Breast epithelium (tissue), 4 donors: Measurements from ENCODE around the gene CYP46A1. TPM values are rescaled to one million over a fixed set of nuclear protein-coding genes. Genes with fewer than 3 reads are reported as not detected.
"Not testable (repeated sequence)": the region's sequence is repeated elsewhere in the genome, so short reads cannot be mapped to it uniquely, and the experiment has no call there.

Experiments
- DNase-seq, 2 donors: peaks; one replicate each; pipeline ENCODE4 v3.0.0-alpha.2; 2019; ENCODE audit warnings: low spot score in 2 of 2
- H3K27ac ChIP-seq, 2 donors: fragments of 200-600 bp; sonication (generic) in 1 of 2; one replicate each; pipeline ENCODE4 v1.5.1; 2016 to 2019; ENCODE audit warnings: mild to moderate bottlenecking in 1 of 2
- H3K27me3 ChIP-seq, 2 donors: fragments of 200-600 bp; sonication (generic) in 1 of 2; one replicate each; pipeline versions ENCODE4 v1.5.1 to v1.6.0; 2017 to 2019; ENCODE audit warnings: control low read depth in 1 of 2, mild to moderate bottlenecking in 1 of 2
- H3K36me3 ChIP-seq: fragments of 200-600 bp; one replicate; pipeline ENCODE4 v1.5.1; 2019
- H3K4me1 ChIP-seq, 2 donors: fragments of 200-600 bp; sonication (generic); one replicate each; pipeline ENCODE4 v1.5.1; 2016 to 2019; ENCODE audit warnings: control low read depth in 1 of 2
- H3K4me3 ChIP-seq, 3 donors: fragments of 200-600 bp; sonication (generic); 1 replicate in 2 of 3; 2 replicates in 1 of 3; pipeline ENCODE4 v1.5.1; 2016 to 2019; ENCODE audit warnings: mild to moderate bottlenecking in 3 of 3, moderate library complexity in 2 of 3
- H3K9me3 ChIP-seq, 2 donors: fragments of 200-600 bp; sonication (generic) in 1 of 2; one replicate each; pipeline ENCODE4 v1.5.1; 2016 to 2019; ENCODE audit warnings: control low read depth in 1 of 2
- CTCF ChIP-seq, 3 donors: fragments of 450-650 bp; IDR thresholded peaks; one replicate each; pipeline ENCODE4 v1.5.1; 2016 to 2017; ENCODE audit warnings: antibody characterized with exemption in 3 of 3, mild to moderate bottlenecking in 3 of 3, moderate library complexity in 3 of 3
- POLR2A ChIP-seq: fragments of 450-650 bp; IDR thresholded peaks from one replicate; pipeline ENCODE4 v1.6.1; 2016; ENCODE audit warnings: antibody characterized with exemption, mild to moderate bottlenecking, moderate library complexity
- POLR2AphosphoS5 ChIP-seq, 3 donors: sonication (generic); formaldehyde crosslinking; IDR thresholded peaks; one replicate each; pipeline ENCODE4 v1.6.1; 2017; ENCODE audit warnings: antibody characterized with exemption in 3 of 3
- intact Hi-C: fragments of 100-400 bp; cut with DNase I; formaldehyde crosslinking; loops from one replicate; pipeline ENCODE4 v1.15.1; 2023; ENCODE audit warnings: low total_unique reads
- total RNA-seq, 3 donors: library from RNA; depleted of rRNA; stranded (reverse); fragments of >200 nt; gene quantifications; one replicate each; pipeline ENCODE4 v1.1.0, GENCODE V29; 2016

CYP46A1 gene
- total RNA-seq, 3 donors from 2014 or later: 1.6 to 5.2 (median 2.6) TPM

DNA sequence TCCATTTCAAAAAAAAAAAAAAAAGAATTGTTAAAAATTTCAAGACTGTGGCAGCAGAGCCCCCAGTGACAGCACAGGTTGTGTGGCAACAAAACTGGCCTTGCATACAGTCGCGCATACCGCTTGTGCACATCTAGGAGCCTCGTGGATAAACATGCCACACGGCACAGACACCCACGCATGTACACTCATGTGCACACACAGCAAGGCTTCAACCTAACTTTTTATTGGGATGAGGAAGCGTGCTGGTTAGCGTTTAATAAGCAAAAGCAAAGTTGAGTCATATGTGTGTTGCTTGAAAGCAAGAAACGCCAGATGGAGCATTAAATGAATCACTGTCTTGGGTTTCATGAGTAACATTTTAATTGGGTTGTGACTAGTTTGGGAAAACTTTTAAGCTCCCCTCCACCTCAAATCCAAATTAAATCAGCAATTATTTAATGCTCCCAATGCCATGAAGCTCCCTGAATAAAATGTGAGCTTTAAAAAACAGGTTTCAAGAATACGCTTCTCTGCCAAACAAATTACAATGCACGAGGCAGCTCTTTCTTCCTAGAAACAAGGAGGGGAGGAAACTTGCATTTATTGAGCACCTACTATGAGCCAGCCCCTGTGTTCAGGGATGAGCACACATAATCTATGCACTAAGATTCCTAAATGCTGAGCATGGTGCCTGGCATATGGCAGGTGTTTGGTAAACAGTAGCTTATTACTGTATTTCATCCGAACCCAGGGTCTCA is 73.4 kb downstream of the CYP46A1 start:
- intact Hi-C loops: loop anchor here (5.0 kb wide), 1 partner anchor 835 kb away; no protein-coding TSS in a partner anchor
- no peaks in the 10 kb centered on the region for H3K4me1 ChIP-seq
- H3K4me3 ChIP-seq: no peak overlapping the region
- H3K9me3 ChIP-seq: no peaks in the 10 kb centered on the region
- no peaks in the 10 kb centered on the region for H3K36me3 ChIP-seq
- TF ChIP-seq POLR2A: no peak
- TF ChIP-seq CTCF (IDR thresholded peaks at IDR 0.05): no peak
- TF ChIP-seq POLR2AphosphoS5 (IDR thresholded peaks at IDR 0.05): no peak
- peaks cover 0 to 5% of the 10 kb centered on the region in 2 donors for H3K27me3 ChIP-seq
- DNase-seq: no peak
- no peak overlapping the region for H3K27ac ChIP-seq

DNA sequence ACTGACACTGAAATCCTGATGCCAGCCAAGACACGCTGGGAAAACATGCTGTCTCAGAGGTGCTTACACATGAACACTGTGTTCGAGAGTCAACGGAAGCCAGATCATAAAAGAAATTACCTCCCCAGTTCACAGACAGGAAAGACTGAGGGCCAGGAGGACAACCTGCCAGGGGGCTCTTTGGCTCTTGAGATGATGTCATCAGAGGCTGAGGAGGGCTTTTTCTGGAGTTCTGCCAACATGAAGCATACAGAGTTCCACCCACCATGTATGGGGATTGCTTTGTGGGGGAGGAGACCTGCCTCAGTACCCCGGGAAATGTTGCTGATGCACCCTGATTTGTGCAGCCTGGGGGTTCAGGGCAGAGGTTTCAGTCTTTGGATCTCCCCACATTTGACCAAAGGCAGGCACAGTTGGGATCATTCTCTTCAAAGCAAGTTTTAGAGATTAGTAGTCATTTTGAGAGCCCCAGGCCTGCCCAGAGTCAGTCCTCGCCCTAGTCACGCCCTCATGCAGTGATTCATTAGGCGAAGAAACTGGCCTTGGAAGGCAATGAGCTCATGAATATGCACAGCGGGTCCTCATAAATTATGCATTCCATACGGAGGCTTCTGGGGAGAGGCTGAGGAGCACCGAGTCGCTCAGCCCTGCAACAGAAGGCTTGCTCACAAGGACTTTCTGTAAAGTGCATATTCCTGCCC is 74.2 kb downstream of the CYP46A1 start:
- no peak for TF ChIP-seq POLR2A

GRCh38 chr14:99758872-99759545 is 74.9 kb downstream of the CYP46A1 start:
- H3K36me3 ChIP-seq: no peaks in the 10 kb centered on the region
- no peak overlapping the region for H3K27ac ChIP-seq
- no peaks in the 10 kb centered on the region for H3K4me1 ChIP-seq
- no peak overlapping the region for H3K4me3 ChIP-seq
- no peak for DNase-seq
- no peak for TF ChIP-seq POLR2AphosphoS5 (IDR thresholded peaks at IDR 0.05)
- no peak for TF ChIP-seq POLR2A
- TF ChIP-seq CTCF (IDR thresholded peaks at IDR 0.05): no peak
- intact Hi-C loops: loop anchor here (5.0 kb wide), 1 partner anchor 833 kb away; no protein-coding TSS in a partner anchor
- peaks cover 0 to 5% of the 10 kb centered on the region in 2 donors for H3K27me3 ChIP-seq
- H3K9me3 ChIP-seq: no peaks in the 10 kb centered on the region

More for the DNA sequence above, 74.2 kb downstream of the CYP46A1 start:
- H3K27ac ChIP-seq: no peak overlapping the region
- no peaks in the 10 kb centered on the region for H3K9me3 ChIP-seq
- DNase-seq: no peak
- intact Hi-C loops: loop anchor here (5.0 kb wide), 1 partner anchor 834 kb away; no protein-coding TSS in a partner anchor
- no peaks in the 10 kb centered on the region for H3K36me3 ChIP-seq
- H3K27me3 ChIP-seq: peaks cover 0 to 5% of the 10 kb centered on the region in 2 donors
- H3K4me3 ChIP-seq: no peak overlapping the region
- H3K4me1 ChIP-seq: no peaks in the 10 kb centered on the region

DNA sequence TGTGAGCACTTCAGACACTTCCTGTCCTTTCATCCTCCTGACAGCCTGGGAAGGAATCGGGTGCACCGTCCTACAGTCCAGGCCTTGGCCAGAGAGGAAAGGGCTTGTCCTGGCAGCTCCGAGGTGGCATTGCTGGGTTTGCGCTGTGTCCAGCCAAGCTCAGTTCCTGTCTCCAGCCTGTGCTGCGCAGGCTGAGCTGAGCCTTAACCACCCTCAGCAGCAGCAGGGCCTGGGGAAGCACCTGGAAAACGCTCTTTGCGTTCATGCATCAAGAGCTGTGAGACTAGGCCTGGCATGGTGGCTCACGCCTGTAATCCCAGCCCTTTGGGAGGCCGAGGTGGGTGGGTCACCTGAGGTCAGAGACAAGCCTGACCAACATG is 75.4 kb downstream of the CYP46A1 start:
- intact Hi-C loops: loop anchor here (5.0 kb wide), 1 partner anchor 833 kb away; no protein-coding TSS in a partner anchor
- H3K4me3 ChIP-seq: no peak overlapping the region
- H3K27ac ChIP-seq: no peak overlapping the region
- no peaks in the 10 kb centered on the region for H3K36me3 ChIP-seq
- no peak for DNase-seq
- no peaks in the 10 kb centered on the region for H3K9me3 ChIP-seq
- TF ChIP-seq CTCF (IDR thresholded peaks at IDR 0.05): no peak
- no peak for TF ChIP-seq POLR2AphosphoS5 (IDR thresholded peaks at IDR 0.05)
- TF ChIP-seq POLR2A: no peak
- no peaks in the 10 kb centered on the region for H3K4me1 ChIP-seq
- H3K27me3 ChIP-seq: peaks cover 0 to 5% of the 10 kb centered on the region in 2 donors

- no peak overlapping the region for H3K4me3 ChIP-seq
- H3K4me1 ChIP-seq: no peaks in the 10 kb centered on the region
- H3K27me3 ChIP-seq: peaks cover 0 to 2% of the 10 kb centered on the region in 2 donors
- H3K9me3 ChIP-seq: no peaks in the 10 kb centered on the region
- H3K27ac ChIP-seq: no peak overlapping the region
- no peak for TF ChIP-seq POLR2AphosphoS5 (IDR thresholded peaks at IDR 0.05)
- TF ChIP-seq CTCF (IDR thresholded peaks at IDR 0.05): no peak
- no peak for TF ChIP-seq POLR2A
- DNase-seq: no peak
- intact Hi-C loops: no loop called here
- H3K36me3 ChIP-seq: no peaks in the 10 kb centered on the region
Observed at GRCh38 chr14:99760817-99761216, 76.7 kb downstream of the CYP46A1 start.

- H3K27ac ChIP-seq, H3K9me3 ChIP-seq, H3K36me3 ChIP-seq, intact Hi-C loops, H3K27me3 ChIP-seq, H3K4me3 ChIP-seq, DNase-seq, H3K4me1 ChIP-seq: not testable (repeated sequence)
Observed at GRCh38 chr14:99762911-99763310, 78.8 kb downstream of the CYP46A1 start.
